Measurements from ENCODE around the gene GRID1.

DNA sequence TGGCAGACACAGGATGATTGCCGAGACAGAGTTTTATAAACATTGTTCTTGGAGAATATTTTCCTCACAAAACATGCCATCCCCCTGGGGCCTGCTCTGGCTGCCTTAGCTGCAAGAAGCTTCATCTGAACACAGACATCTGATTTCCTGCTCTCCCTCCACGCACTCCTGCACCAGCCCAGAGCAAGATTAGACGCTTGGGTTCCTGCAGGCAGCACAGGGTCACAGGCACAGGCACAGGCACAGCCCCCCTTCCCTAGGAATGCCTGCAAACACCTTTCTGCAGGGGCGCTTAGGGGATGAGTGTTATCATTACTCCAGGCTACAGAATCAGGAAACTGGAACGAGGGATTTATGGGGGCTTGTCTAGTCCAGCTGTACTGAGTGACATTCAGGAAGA lies 450.3 kb downstream of the GRID1 start:
- TF ChIP-seq, protein P1, sequence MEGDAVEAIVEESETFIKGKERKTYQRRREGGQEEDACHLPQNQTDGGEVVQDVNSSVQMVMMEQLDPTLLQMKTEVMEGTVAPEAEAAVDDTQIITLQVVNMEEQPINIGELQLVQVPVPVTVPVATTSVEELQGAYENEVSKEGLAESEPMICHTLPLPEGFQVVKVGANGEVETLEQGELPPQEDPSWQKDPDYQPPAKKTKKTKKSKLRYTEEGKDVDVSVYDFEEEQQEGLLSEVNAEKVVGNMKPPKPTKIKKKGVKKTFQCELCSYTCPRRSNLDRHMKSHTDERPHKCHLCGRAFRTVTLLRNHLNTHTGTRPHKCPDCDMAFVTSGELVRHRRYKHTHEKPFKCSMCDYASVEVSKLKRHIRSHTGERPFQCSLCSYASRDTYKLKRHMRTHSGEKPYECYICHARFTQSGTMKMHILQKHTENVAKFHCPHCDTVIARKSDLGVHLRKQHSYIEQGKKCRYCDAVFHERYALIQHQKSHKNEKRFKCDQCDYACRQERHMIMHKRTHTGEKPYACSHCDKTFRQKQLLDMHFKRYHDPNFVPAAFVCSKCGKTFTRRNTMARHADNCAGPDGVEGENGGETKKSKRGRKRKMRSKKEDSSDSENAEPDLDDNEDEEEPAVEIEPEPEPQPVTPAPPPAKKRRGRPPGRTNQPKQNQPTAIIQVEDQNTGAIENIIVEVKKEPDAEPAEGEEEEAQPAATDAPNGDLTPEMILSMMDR (IDR thresholded peaks at IDR 0.05): no peak
- TF ChIP-seq POLR2A (IDR thresholded peaks at IDR 0.05) (no peak), POLR2AphosphoS5 (IDR thresholded peaks at IDR 0.05; ENCODE audit: insufficient read depth in 1 of 2, low read depth in 1 of 2) (no peak)
